NCI-H2196 (cell line): ENCODE measurements around the gene DPH1.

Experiments used
- DNase-seq: peaks from one replicate; lab custom pipeline; 2025; ENCODE audit not compliant: unreplicated experiment; lab: John Stamatoyannopoulos, UW

DPH1 gene

GRCh38 chr17:2076087-2076984 is 46.4 kb downstream of the DPH1 start:
- DNase-seq: no peak

- no peak for DNase-seq
Observed at GRCh38 chr17:2077040-2077439, 47.1 kb downstream of the DPH1 start.

- no peak for DNase-seq
Observed at GRCh38 chr17:2081564-2081963, 51.6 kb downstream of the DPH1 start.

GRCh38 chr17:2082003-2082781 is 52.2 kb downstream of the DPH1 start:
- no peak for DNase-seq

- peak; percentile 4 for DNase-seq
Observed at GRCh38 chr17:2083613-2084035, 53.7 kb downstream of the DPH1 start.

GRCh38 chr17:2084036-2084765 is 54.2 kb downstream of the DPH1 start:
- DNase-seq: no peak

GRCh38 chr17:2084766-2085647 is 55.1 kb downstream of the DPH1 start:
- DNase-seq: no peak

- no peak for DNase-seq
Observed at GRCh38 chr17:2085648-2085949, 55.6 kb downstream of the DPH1 start.

GRCh38 chr17:2086306-2086705 is 56.4 kb downstream of the DPH1 start:
- no peak for DNase-seq

GRCh38 chr17:2087597-2088211 is 57.8 kb downstream of the DPH1 start:
- DNase-seq: no peak

GRCh38 chr17:2089021-2089422 is 59.1 kb downstream of the DPH1 start:
- DNase-seq: no peak

GRCh38 chr17:2090210-2090641 is 60.3 kb downstream of the DPH1 start:
- no peak for DNase-seq

- no peak for DNase-seq
Observed at GRCh38 chr17:2090804-2091534, 61.0 kb downstream of the DPH1 start.

GRCh38 chr17:2092253-2092652 is 62.3 kb downstream of the DPH1 start:
- no peak for DNase-seq

GRCh38 chr17:2093349-2093748 is 63.4 kb downstream of the DPH1 start:
- no peak for DNase-seq
